Measurements from ENCODE around the gene IFI16.
"Not testable (repeated sequence)": the region's sequence is repeated elsewhere in the genome, so short reads cannot be mapped to it uniquely, and the experiment has no call there.

DNA sequence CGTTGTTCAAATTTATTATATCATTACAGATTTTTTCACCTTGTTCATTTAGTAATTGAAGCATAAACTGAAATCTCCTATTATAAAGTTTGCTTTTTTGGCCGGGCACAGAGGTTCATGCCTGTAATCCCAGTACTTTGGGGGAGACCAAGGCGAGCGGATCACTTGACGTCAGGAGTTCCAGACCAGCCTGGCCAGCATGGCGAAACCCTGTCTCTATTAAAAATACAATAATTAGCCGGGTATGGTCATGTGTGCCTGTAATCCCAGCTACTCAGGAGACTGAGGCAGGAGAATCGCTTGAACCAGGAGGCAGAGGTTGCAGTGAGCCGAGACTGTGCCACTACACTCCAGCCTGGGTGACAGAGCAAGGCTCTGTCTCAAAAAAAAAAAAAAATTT lies 1.3 kb downstream of the IFI16 start:
- TF ChIP-seq, protein P1, sequence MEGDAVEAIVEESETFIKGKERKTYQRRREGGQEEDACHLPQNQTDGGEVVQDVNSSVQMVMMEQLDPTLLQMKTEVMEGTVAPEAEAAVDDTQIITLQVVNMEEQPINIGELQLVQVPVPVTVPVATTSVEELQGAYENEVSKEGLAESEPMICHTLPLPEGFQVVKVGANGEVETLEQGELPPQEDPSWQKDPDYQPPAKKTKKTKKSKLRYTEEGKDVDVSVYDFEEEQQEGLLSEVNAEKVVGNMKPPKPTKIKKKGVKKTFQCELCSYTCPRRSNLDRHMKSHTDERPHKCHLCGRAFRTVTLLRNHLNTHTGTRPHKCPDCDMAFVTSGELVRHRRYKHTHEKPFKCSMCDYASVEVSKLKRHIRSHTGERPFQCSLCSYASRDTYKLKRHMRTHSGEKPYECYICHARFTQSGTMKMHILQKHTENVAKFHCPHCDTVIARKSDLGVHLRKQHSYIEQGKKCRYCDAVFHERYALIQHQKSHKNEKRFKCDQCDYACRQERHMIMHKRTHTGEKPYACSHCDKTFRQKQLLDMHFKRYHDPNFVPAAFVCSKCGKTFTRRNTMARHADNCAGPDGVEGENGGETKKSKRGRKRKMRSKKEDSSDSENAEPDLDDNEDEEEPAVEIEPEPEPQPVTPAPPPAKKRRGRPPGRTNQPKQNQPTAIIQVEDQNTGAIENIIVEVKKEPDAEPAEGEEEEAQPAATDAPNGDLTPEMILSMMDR (IDR thresholded peaks at IDR 0.05), result not testable (repeated sequence)
- TF ChIP-seq POLR2A (IDR thresholded peaks at IDR 0.05), result not testable (repeated sequence)

Data from Peyer's patch (tissue), 4 donors.